K562 treated with DMSO at 1 percent for 48 hours (cell line): ENCODE results near the gene CFAP157. TPM values are rescaled to one million over a fixed set of nuclear protein-coding genes. Genes with fewer than 3 reads are reported as not detected.

Experiments used
- total RNA-seq: library from RNA; unstranded; fragments of 300-600 nt; gene quantifications from 2 replicates; pipeline ENCODE4 v1.2.3, GENCODE V29; 2022; ENCODE audit warnings: low replicate concordance; ENCODE audit errors: extremely low read depth

The CFAP157 gene
- not detected in 2 replicates for total RNA-seq

DNA sequence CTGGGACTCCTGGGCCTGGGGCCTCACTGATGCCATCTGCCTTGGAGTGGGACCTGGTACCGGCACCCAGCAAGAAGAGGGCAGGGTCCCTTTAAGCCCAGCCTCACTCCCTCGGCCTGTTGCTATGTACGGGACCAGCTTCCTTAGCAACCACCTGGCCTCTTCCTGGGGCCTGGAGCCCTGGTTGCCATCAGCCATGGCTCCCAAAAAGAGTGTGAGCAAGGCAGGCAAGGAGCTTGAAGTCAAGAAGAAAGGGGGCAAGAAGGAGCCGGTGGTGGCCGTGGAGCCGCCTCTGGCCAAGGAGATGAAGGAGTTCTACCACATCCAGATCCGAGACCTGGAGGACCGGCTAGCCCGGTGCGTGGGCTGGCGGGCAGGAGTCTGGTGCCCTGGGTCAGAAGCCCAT is at the start of gene CFAP157:
Gene CFAP157 (plus strand): TSS at position 153 of the 406 bp plus-strand sequence. CDS start 44 bp downstream, at position 197.

DNA sequence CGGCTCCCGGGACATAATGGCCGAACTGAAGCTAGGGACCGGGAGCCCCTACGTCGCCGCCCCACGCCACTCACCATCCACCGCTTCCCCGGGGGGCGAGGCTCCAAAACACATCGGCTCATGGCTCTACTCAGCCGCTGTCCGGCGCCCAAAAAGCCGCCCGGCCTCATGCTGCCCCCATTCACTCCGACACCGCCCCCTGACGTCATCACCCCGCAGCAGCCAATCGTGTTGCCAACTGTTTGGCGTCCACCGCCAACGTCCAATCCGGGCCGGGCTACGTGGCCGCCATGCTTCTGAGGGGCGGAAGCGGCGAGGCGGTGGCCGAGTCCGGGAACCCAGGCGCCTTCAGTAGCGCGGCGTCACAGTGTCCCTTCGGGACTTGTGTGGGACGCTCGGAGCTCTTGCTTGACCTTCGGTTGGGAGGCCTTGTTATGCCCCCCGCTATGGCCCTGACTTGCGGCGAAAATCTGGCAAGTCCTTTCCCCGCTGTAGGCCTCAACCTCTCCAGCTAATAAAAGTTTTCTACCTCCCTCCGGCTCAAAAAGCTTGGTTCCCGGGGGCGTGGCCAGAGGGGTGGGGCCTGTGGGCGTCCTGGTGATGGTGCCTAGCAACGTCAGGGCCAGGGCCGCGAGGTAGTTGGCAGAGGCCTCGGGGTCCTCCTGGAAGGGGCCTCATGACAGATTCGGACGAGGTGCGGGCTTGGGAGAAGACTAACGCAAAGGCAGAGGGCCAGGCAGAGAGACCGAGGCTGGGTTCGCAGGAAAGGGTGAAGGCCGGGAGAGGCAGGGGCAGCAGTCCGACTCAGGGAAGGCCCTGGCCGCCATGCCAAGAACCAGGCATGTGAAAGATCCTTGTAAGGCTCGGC is 8.9 kb downstream of the CFAP157 start, which contains the start of the genes PTRH1 and TTC16:
Gene PTRH1 (minus strand): TSS at position 194 of the 868 bp plus-strand sequence. CDS start 24 bp downstream, at position 170.
Gene TTC16 (plus strand): TSS at position 610 of the 868 bp plus-strand sequence. CDS start 67 bp downstream, at position 677.

DNA sequence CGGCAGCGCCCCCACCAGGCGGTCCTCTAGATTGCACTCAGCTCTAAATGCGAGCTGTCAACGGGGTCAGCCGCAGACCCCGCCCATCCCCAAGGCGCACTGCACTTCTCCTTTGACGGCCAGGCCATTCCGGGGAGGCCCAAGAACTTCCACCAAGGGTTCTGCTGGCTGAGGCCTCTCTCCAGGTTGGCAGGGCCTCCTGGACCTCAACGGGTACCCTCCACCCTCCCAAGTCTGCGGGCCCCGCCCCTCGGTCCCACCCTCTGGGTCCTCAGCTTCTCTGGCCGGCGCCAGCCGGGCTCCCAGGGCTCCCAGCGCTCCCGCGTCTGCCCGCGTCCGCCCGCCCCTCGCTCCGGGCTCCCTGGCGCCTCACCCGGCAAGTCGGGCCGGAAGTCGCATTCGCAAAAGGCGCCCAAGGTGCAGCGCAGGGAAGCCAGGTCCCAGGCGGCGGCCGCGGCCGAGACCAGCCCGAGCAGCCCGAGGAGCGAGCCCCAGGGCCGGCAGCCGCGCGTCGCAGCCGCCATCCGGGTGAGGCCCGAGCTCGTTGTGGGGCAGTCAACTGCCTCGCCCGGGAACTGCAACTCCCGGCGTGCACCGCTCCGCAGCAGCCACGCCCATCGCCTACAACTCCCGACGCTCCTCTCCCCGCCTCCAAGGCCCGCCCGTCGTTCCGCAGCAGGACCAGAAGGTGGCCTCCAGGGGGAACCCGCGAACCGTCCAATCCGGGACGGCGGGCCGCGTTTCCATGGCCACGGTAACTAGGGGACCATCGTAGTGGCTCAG is 28.1 kb downstream of the CFAP157 start, which contains the start of gene TOR2A:
Gene TOR2A (minus strand): TSS at position 548 of the 783 bp plus-strand sequence. CDS start 24 bp downstream, at position 524.

Other genes with a start within 250 kb of the CFAP157 start
- gene STXBP1, start 94.7 kb upstream of the CFAP157 start, total RNA-seq: not detected in 2 replicates
- gene PTRH1, start 8.7 kb downstream of the CFAP157 start, total RNA-seq: not detected in 2 replicates
- not detected in 2 replicates for gene TTC16, start 9.1 kb downstream of the CFAP157 start, total RNA-seq
- gene TOR2A, start 28.3 kb downstream of the CFAP157 start, total RNA-seq: not detected in 2 replicates
- not detected in 2 replicates for gene SH2D3C, start 71.7 kb downstream of the CFAP157 start, total RNA-seq
- not detected in 2 replicates for gene CDK9, start 79.0 kb downstream of the CFAP157 start, total RNA-seq
- not detected in 2 replicates for gene FPGS, start 95.9 kb downstream of the CFAP157 start, total RNA-seq
- not detected in 2 replicates for gene ENG, start 147.7 kb downstream of the CFAP157 start, total RNA-seq
- gene AK1, start 170.7 kb downstream of the CFAP157 start, total RNA-seq: not detected in 2 replicates
- not detected in 2 replicates for gene ST6GALNAC6, start 192.6 kb downstream of the CFAP157 start, total RNA-seq
- not detected in 2 replicates for gene ST6GALNAC4, start 210.1 kb downstream of the CFAP157 start, total RNA-seq
- gene PIP5KL1, start 223.8 kb downstream of the CFAP157 start, total RNA-seq: not detected in 2 replicates
- not detected in 2 replicates for gene DPM2, start 230.9 kb downstream of the CFAP157 start, total RNA-seq